Hepatocyte (in vitro differentiated cells): ENCODE data around the gene HOXD9. TPM values are rescaled to one million over a fixed set of nuclear protein-coding genes. Genes with fewer than 3 reads are reported as not detected.

ENCODE experiments used
- DNase-seq: peaks from one replicate; pipeline ENCODE4 v3.0.0-alpha.2; 2016; ENCODE audit warnings: low spot score
- H2AFZ ChIP-seq: fragments of 200-600 bp; sonication (generic); 2 replicates; pipeline ENCODE4 v1.6.0; 2016; ENCODE audit warnings: antibody characterized with exemption, mild to moderate bottlenecking
- H3K27ac ChIP-seq: fragments of 200-600 bp; sonication (generic); 2 replicates; pipeline ENCODE4 v1.5.1; 2016; ENCODE audit warnings: mild to moderate bottlenecking
- H3K27me3 ChIP-seq: fragments of 200-600 bp; sonication (generic); 2 replicates; pipeline ENCODE4 v1.6.1; 2016
- H3K36me3 ChIP-seq: fragments of 200-600 bp; sonication (generic); replicated peaks from 2 replicates; pipeline ENCODE4 v1.5.1; 2016; ENCODE audit warnings: low read depth; ENCODE audit not compliant: insufficient read depth
- H3K4me1 ChIP-seq: fragments of 200-600 bp; sonication (generic); 2 replicates; pipeline ENCODE4 v1.5.1; 2016; ENCODE audit warnings: mild to moderate bottlenecking, moderate library complexity; ENCODE audit not compliant: insufficient read depth
- H3K4me2 ChIP-seq: fragments of 200-600 bp; sonication (generic); 2 replicates; pipeline ENCODE4 v1.6.0; 2016
- H3K4me3 ChIP-seq: fragments of 200-600 bp; sonication (generic); 2 replicates; pipeline ENCODE4 v1.5.1; 2016; ENCODE audit warnings: mild to moderate bottlenecking
- H3K79me2 ChIP-seq: fragments of 200-600 bp; sonication (generic); 2 replicates; pipeline ENCODE4 v1.6.0; 2017; ENCODE audit warnings: mild to moderate bottlenecking
- H3K9me2 ChIP-seq: fragments of 200-600 bp; sonication (generic); replicated peaks from 2 replicates; pipeline ENCODE4 v1.6.0; 2017; ENCODE audit warnings: mild to moderate bottlenecking; ENCODE audit not compliant: insufficient read depth
- H3K9me3 ChIP-seq: fragments of 200-600 bp; sonication (generic); 2 replicates; pipeline ENCODE4 v1.5.1; 2016; ENCODE audit warnings: low read depth, mild to moderate bottlenecking
- H4K20me1 ChIP-seq: fragments of 200-600 bp; sonication (generic); 2 replicates; pipeline ENCODE4 v1.6.0; 2016; ENCODE audit warnings: mild to moderate bottlenecking; ENCODE audit not compliant: insufficient read depth, poor library complexity, severe bottlenecking
- CTCF ChIP-seq: fragments of 200-600 bp; sonication (generic); IDR thresholded peaks from 2 replicates; pipeline ENCODE4 v1.5.1; 2016; ENCODE audit warnings: antibody characterized with exemption, mild to moderate bottlenecking; ENCODE audit not compliant: poor library complexity
- EZH2 ChIP-seq: fragments of 200-600 bp; sonication (generic); IDR thresholded peaks from 2 replicates; pipeline ENCODE4 v1.6.1; 2016; ENCODE audit warnings: antibody characterized with exemption, mild to moderate bottlenecking, borderline replicate concordance
- EZH2phosphoT487 ChIP-seq: fragments of 200-600 bp; sonication (generic); IDR thresholded peaks from one replicate; pipeline ENCODE4 v1.6.1; 2018; ENCODE audit warnings: antibody characterized with exemption, mild to moderate bottlenecking, low read depth, moderate library complexity; ENCODE audit not compliant: unreplicated experiment, severe bottlenecking
- WGBS: methylation state at CpG from one replicate; pipeline ENCODE4 v1.1.6; 2016; ENCODE audit warnings: low lambda C conversion rate; ENCODE audit errors: missing lambda C conversion rate; 5-methylcytosine and 5-hydroxymethylcytosine counted together
- polyA plus RNA-seq: library from polyadenylated mRNA; unstranded; fragments of >200 nt; fragmentation: Nextera tagmentation; extraction: Ambion mirVana; gene quantifications from 2 replicates; pipeline ENCODE4 v1.2.1, GENCODE V29; 2016
- total RNA-seq: library from RNA; depleted of rRNA; stranded (reverse); fragments of >200 nt; gene quantifications from 2 replicates; pipeline ENCODE4 v1.2.3, GENCODE V29; 2014

Gene HOXD9
- total and polyA plus RNA-seq, 2 experiments from 2014 or later = 2.9 to 4.7 TPM

GRCh38 chr2:176098366-176099158 lies 24.0 kb upstream of the HOXD9 start:
- no peaks in the 10 kb centered on the region for H3K9me3 ChIP-seq
- no peaks in the 10 kb centered on the region for H3K36me3 ChIP-seq
- no peaks in the 10 kb centered on the region for H3K9me2 ChIP-seq
- peaks cover 99% of the 10 kb centered on the region for H3K27me3 ChIP-seq
- TF ChIP-seq EZH2phosphoT487 (no peak), EZH2 (peak; percentile 25)
- H3K27ac ChIP-seq = peak overlapping the region; percentile 93
- no peaks in the 10 kb centered on the region for H3K4me1 ChIP-seq
- peak overlapping the region; percentile 41 for H2AFZ ChIP-seq
- H3K4me3 ChIP-seq = peak overlapping the region; percentile 24
- 4% methylated on average over 35 of the region's 35 CpGs for WGBS
- peaks cover 13% of the 10 kb centered on the region for H4K20me1 ChIP-seq
- no peak for DNase-seq
- peak overlapping the region; percentile 91 for H3K4me2 ChIP-seq
- H3K79me2 ChIP-seq = peaks cover 70% of the 10 kb centered on the region

- Histone ChIP-seq H3K27me3 (peaks cover 99% of the 10 kb centered on the region), H3K27ac (peak overlapping the region; percentile 93), H3K4me2 (peak overlapping the region; percentile 91), H3K4me1 (no peaks in the 10 kb centered on the region), H3K79me2 (peaks cover 64% of the 10 kb centered on the region), H3K9me3 (no peaks in the 10 kb centered on the region), H3K4me3 (peak overlapping the region; percentile 20), H3K36me3 (no peaks in the 10 kb centered on the region), H2AFZ (no peak overlapping the region), H4K20me1 (peaks cover 6% of the 10 kb centered on the region), H3K9me2 (no peaks in the 10 kb centered on the region)
- no peak for DNase-seq
- TF ChIP-seq EZH2 (peak; percentile 38), EZH2phosphoT487 (no peak), CTCF (no peak)
- 11% methylated on average over 30 of the region's 30 CpGs for WGBS
Observed at GRCh38 chr2:176099159-176099727, 23.3 kb upstream of the HOXD9 start.

- TF ChIP-seq EZH2 (peak; percentile 76), EZH2phosphoT487 (no peak)
- peak within 1 kb of the TSS; percentile 91 for H3K4me2 ChIP-seq
Observed at GRCh38 chr2:176099728-176100546, 22.6 kb upstream of the HOXD9 start, which contains the start of gene HOXD12. TSS of gene HOXD12 (plus strand) at chr2:176099795. CDS start at chr2:176099802, 7 bp downstream.

GRCh38 chr2:176100547-176101140 lies 21.9 kb upstream of the HOXD9 start:
- peaks cover 99% of the 10 kb centered on the region for H3K27me3 ChIP-seq
- H3K4me1 ChIP-seq = no peaks in the 10 kb centered on the region
- no peaks in the 10 kb centered on the region for H4K20me1 ChIP-seq
- H3K4me2 ChIP-seq = peak overlapping the region; percentile 91
- H3K27ac ChIP-seq = peak overlapping the region; percentile 93
- DNase-seq = no peak
- H3K36me3 ChIP-seq = no peaks in the 10 kb centered on the region
- peaks cover 52% of the 10 kb centered on the region for H3K79me2 ChIP-seq
- no peaks in the 10 kb centered on the region for H3K9me3 ChIP-seq
- H3K9me2 ChIP-seq = no peaks in the 10 kb centered on the region
- peak overlapping the region; percentile 18 for H3K4me3 ChIP-seq
- TF ChIP-seq CTCF (no peak), EZH2 (no peak), EZH2phosphoT487 (peak; percentile 22)
- H2AFZ ChIP-seq = no peak overlapping the region
- 17% methylated on average over 28 of the region's 28 CpGs for WGBS

More at GRCh38 chr2:176099728-176100546, 22.6 kb upstream of the HOXD9 start, which contains the start of gene HOXD12:
- Histone ChIP-seq H3K36me3 (no peaks in the 10 kb centered on the region), H4K20me1 (no peaks in the 10 kb centered on the region), H3K4me3 (peak within 1 kb of the TSS; percentile 24), H2AFZ (peak within 1 kb of the TSS; percentile 30), H3K4me1 (no peaks in the 10 kb centered on the region), H3K27ac (peak within 1 kb of the TSS; percentile 93), H3K9me2 (no peaks in the 10 kb centered on the region), H3K9me3 (no peaks in the 10 kb centered on the region), H3K27me3 (peaks cover 99% of the 10 kb centered on the region), H3K79me2 (peaks cover 57% of the 10 kb centered on the region)
- 7% methylated on average over 66 of the region's 70 CpGs for WGBS
- DNase-seq = no peak
